ENCODE results near the gene CALY. TPM values are rescaled to one million over a fixed set of nuclear protein-coding genes. Genes with fewer than 3 reads are reported as not detected.
"Not testable (repeated sequence)": the region's sequence is repeated elsewhere in the genome, so short reads cannot be mapped to it uniquely, and the experiment has no call there.

The CALY gene
- total RNA-seq, 2 experiments from 2014 or later: 3.1 to 3.6 TPM

GRCh38 chr10:133326745-133327650, 9.7 kb downstream of the CALY start:
- DNase-seq (no peak), ATAC-seq (ENCODE audit: low read depth) (no peak)
- Mint-ChIP-seq H3K27me3 (peaks cover 56% of the 10 kb centered on the region), H3K27ac (no peak overlapping the region), H3K4me1 (no peaks in the 10 kb centered on the region), H3K4me3 (no peak overlapping the region), H3K9me3 (no peaks in the 10 kb centered on the region), H3K36me3 (no peaks in the 10 kb centered on the region)
- POLR2A ChIA-PET: interaction anchor here (1.0 kb wide), 1 partner anchor 10 kb away, joined by 3 read pairs; the partner anchor contains the start of gene CALY

GRCh38 chr10:133326223-133326551, 10.5 kb downstream of the CALY start:
- POLR2A ChIA-PET: interaction anchor here (1.0 kb wide), 1 partner anchor 11 kb away, joined by 3 read pairs; the partner anchor contains the start of gene CALY

GRCh38 chr10:133325440-133326222, 11.1 kb downstream of the CALY start:
- Mint-ChIP-seq H3K27ac (no peak overlapping the region), H3K9me3 (no peaks in the 10 kb centered on the region), H3K4me3 (peak overlapping the region; percentile 73), H3K4me1 (no peaks in the 10 kb centered on the region), H3K27me3 (peaks cover 42% of the 10 kb centered on the region), H3K36me3 (no peaks in the 10 kb centered on the region)
- ATAC-seq (ENCODE audit: low read depth) (no peak), DNase-seq (no peak)
- POLR2A ChIA-PET: no interaction called here

More at GRCh38 chr10:133326223-133326551, 10.5 kb downstream of the CALY start:
- Mint-ChIP-seq H3K27me3 (peaks cover 48% of the 10 kb centered on the region), H3K4me3 (peak overlapping the region; percentile 3), H3K27ac (no peak overlapping the region), H3K9me3 (no peaks in the 10 kb centered on the region), H3K4me1 (no peaks in the 10 kb centered on the region), H3K36me3 (no peaks in the 10 kb centered on the region)
- ATAC-seq (ENCODE audit: low read depth) (no peak), DNase-seq (no peak)

- no peaks in the 10 kb centered on the region for H3K36me3 Mint-ChIP-seq
- H3K4me1 Mint-ChIP-seq: no peaks in the 10 kb centered on the region
- no peak overlapping the region for H3K27ac Mint-ChIP-seq
- POLR2A ChIA-PET: no interaction called here
- no peak for DNase-seq
- H3K9me3 Mint-ChIP-seq: peaks cover 2% of the 10 kb centered on the region
- H3K27me3 Mint-ChIP-seq: peaks cover 43% of the 10 kb centered on the region
- no peak for ATAC-seq (ENCODE audit: low read depth)
- H3K4me3 Mint-ChIP-seq: no peak overlapping the region
Observed at GRCh38 chr10:133324857-133325260, 11.8 kb downstream of the CALY start.

GRCh38 chr10:133324198-133324792, 12.4 kb downstream of the CALY start:
- POLR2A ChIA-PET: interaction anchor here (0.6 to 1.3 kb wide), 4 partner anchors 12 to 297 kb away, joined by 3 to 5 read pairs (median 4); partner anchors contain the start of gene CALY
- Mint-ChIP-seq H3K9me3 (peaks cover 2% of the 10 kb centered on the region), H3K4me3 (no peak overlapping the region), H3K36me3 (no peaks in the 10 kb centered on the region), H3K27ac (no peak overlapping the region), H3K4me1 (peaks cover under 1% of the 10 kb centered on the region), H3K27me3 (peaks cover 39% of the 10 kb centered on the region)
- ATAC-seq (ENCODE audit: low read depth) (peak; percentile 78), DNase-seq (no peak)

- DNase-seq; H3K9me3 Mint-ChIP-seq; ATAC-seq (ENCODE audit: low read depth); H3K4me3 Mint-ChIP-seq; POLR2A ChIA-PET; H3K36me3 Mint-ChIP-seq; H3K4me1 Mint-ChIP-seq; H3K27ac Mint-ChIP-seq: not testable (repeated sequence)
- peaks cover 22% of the 10 kb centered on the region for H3K27me3 Mint-ChIP-seq
Observed at GRCh38 chr10:133322064-133322709, 14.5 kb downstream of the CALY start.

GRCh38 chr10:133320852-133321422, 15.8 kb downstream of the CALY start:
- not testable (repeated sequence) for H3K27ac Mint-ChIP-seq; H3K4me1 Mint-ChIP-seq; H3K36me3 Mint-ChIP-seq; H3K4me3 Mint-ChIP-seq; ATAC-seq (ENCODE audit: low read depth); H3K9me3 Mint-ChIP-seq; DNase-seq
- H3K27me3 Mint-ChIP-seq: peaks cover 10% of the 10 kb centered on the region
- POLR2A ChIA-PET: interaction anchor here (0.7 kb wide), 1 partner anchor 52 kb away, joined by 6 read pairs; the partner anchor contains the start of gene ECHS1

- Mint-ChIP-seq H3K9me3 (peaks cover 2% of the 10 kb centered on the region), H3K36me3 (no peaks in the 10 kb centered on the region), H3K27me3 (peaks cover 7% of the 10 kb centered on the region), H3K4me3 (peak overlapping the region; percentile 72), H3K27ac (no peak overlapping the region), H3K4me1 (peaks cover 8% of the 10 kb centered on the region)
- DNase-seq (peak; percentile 80), ATAC-seq (ENCODE audit: low read depth) (peak; percentile 91)
- POLR2A ChIA-PET: no interaction called here
Observed at GRCh38 chr10:133318494-133319127, 18.1 kb downstream of the CALY start.

- POLR2A ChIA-PET: no interaction called here
- Mint-ChIP-seq H3K4me3 (no peak overlapping the region), H3K27ac (no peak overlapping the region), H3K4me1 (peaks cover 8% of the 10 kb centered on the region), H3K36me3 (no peaks in the 10 kb centered on the region), H3K9me3 (peaks cover 2% of the 10 kb centered on the region), H3K27me3 (peaks cover 7% of the 10 kb centered on the region)
- ATAC-seq (ENCODE audit: low read depth) (no peak), DNase-seq (no peak)
Observed at GRCh38 chr10:133316732-133317131, 20.0 kb downstream of the CALY start.

- POLR2A ChIA-PET: no interaction called here
- no peak for ATAC-seq (ENCODE audit: low read depth)
- Mint-ChIP-seq H3K27ac (no peak overlapping the region), H3K4me3 (no peak overlapping the region), H3K4me1 (peaks cover 8% of the 10 kb centered on the region), H3K9me3 (peaks cover 2% of the 10 kb centered on the region), H3K36me3 (peaks cover 2% of the 10 kb centered on the region), H3K27me3 (peaks cover 7% of the 10 kb centered on the region)
- no peak for DNase-seq
Observed at GRCh38 chr10:133316266-133316665, 20.4 kb downstream of the CALY start.

GRCh38 chr10:133315847-133316246, 20.8 kb downstream of the CALY start:
- no peak for ATAC-seq (ENCODE audit: low read depth)
- Mint-ChIP-seq H3K4me3 (no peak overlapping the region), H3K4me1 (peaks cover 8% of the 10 kb centered on the region), H3K36me3 (peaks cover 2% of the 10 kb centered on the region), H3K27ac (no peak overlapping the region), H3K27me3 (peaks cover 7% of the 10 kb centered on the region), H3K9me3 (peaks cover 2% of the 10 kb centered on the region)
- POLR2A ChIA-PET: no interaction called here
- DNase-seq: no peak

- H3K36me3 Mint-ChIP-seq: peaks cover 2% of the 10 kb centered on the region
- H3K4me1 Mint-ChIP-seq: peaks cover 8% of the 10 kb centered on the region
- POLR2A ChIA-PET: no interaction called here
- H3K4me3 Mint-ChIP-seq: no peak overlapping the region
- no peak for DNase-seq
- ATAC-seq (ENCODE audit: low read depth): no peak
- no peaks in the 10 kb centered on the region for H3K9me3 Mint-ChIP-seq
- H3K27ac Mint-ChIP-seq: no peak overlapping the region
- H3K27me3 Mint-ChIP-seq: peaks cover 2% of the 10 kb centered on the region
Observed at GRCh38 chr10:133314911-133315310, 21.8 kb downstream of the CALY start.
